GM18907 (cell line): ENCODE data around the gene SGTA.

Source experiments
- ATAC-seq: cut with Tn5 transposase; IDR thresholded peaks from one replicate; pipeline ENCODE4 v1.9.1; 2021; ENCODE audit warnings: mild to moderate bottlenecking, moderate library complexity; ENCODE audit not compliant: unreplicated experiment

Gene SGTA

GRCh38 chr19:2774083-2774679 is 8.9 kb downstream of the SGTA start:
- no peak for ATAC-seq

GRCh38 chr19:2771786-2772674 is 11.0 kb downstream of the SGTA start:
- ATAC-seq: no peak

- no peak for ATAC-seq
Observed at GRCh38 chr19:2770055-2771013, 12.7 kb downstream of the SGTA start.

- no peak for ATAC-seq
Observed at GRCh38 chr19:2769218-2769617, 13.9 kb downstream of the SGTA start.

GRCh38 chr19:2768365-2769132 is 14.5 kb downstream of the SGTA start:
- ATAC-seq: no peak

GRCh38 chr19:2767688-2768087 is 15.4 kb downstream of the SGTA start:
- no peak for ATAC-seq

- no peak for ATAC-seq
Observed at GRCh38 chr19:2766594-2767372, 16.3 kb downstream of the SGTA start.

DNA sequence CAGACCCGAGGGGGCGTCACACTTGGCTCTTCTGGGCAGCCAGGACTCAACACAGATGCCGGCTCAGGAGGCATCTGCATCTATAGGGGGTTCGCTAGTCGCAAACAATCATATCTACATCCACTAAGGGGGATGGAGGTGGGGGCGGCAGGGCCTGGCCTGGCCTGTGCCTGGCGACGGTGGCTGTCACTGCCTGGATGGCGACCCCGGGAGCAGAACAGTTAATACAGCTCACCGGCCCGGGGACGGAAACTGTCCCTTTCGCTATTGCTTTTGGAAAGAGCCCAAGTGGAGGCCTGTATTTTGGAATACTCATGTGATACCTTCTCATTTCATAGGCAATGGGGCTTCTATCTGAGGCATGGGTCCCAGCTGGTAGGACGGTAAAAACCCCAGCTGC is 17.7 kb downstream of the SGTA start:
- ATAC-seq: no peak

DNA sequence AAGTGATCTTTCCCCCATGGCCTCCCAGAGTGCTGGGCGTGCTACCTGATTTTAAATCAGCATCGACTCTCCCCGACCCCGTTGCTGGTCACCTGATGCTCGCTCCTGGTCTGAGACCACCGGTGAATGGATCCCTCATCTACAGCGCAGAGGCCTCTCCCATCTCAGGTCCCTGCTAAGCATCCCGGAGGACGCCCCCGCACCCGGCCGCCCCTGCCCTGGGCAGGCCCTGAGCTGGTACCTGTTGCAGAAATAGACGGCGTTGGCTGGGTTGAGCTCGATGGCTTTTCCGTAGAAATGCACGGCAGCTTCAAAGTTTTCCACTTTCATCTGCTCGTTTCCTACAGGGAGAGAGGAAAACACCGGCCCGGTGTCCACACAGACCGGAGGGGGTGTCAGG is 18.1 kb downstream of the SGTA start:
- ATAC-seq: no peak

- no peak for ATAC-seq
Observed at GRCh38 chr19:2763687-2764086, 19.4 kb downstream of the SGTA start.

- ATAC-seq: no peak
Observed at GRCh38 chr19:2762783-2763496, 20.1 kb downstream of the SGTA start.

DNA sequence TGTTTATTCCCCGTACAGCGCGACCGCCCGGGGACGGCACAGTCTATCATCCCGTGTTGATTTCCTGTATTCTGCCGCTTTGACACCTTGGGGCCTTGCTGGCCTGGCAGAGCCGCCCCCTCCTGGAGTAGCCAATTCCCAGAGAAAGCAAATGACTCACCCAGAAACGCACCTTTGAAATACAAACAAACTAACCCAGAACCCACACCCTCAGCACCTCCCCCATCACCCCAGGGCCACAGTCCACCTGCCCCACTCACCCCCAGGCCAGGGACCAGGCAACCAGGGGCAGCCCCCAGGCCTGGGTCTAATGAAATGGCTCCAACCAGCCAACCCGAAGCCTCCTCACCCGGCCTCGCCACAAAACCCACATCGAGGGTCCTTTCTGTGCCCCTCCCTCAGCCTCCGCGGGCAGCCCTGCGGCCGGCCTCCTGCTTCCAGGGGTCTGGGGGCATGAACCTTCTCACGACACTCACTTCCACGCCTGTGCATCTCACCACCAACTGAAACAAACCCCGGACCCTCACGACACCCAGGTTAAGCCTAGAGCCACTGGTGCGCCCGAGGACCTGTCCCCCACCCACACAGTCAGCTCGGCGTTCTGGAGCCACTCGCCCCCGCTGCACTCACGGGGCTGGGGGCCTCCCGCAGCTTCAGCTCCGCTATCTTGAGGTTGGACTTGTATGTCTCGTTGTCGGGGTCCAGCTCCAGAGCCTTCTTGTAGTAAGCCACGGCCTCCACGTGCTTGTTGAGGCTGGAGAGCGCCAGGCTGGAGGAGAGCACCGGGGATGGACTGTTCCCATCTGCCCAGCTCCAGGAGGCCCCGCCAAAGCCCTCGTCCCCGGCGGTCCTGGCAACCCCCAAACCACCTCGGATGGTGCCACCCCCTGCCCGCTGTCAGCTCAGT is 20.9 kb downstream of the SGTA start:
- no peak for ATAC-seq

GRCh38 chr19:2761309-2761677 is 21.8 kb downstream of the SGTA start:
- no peak for ATAC-seq

DNA sequence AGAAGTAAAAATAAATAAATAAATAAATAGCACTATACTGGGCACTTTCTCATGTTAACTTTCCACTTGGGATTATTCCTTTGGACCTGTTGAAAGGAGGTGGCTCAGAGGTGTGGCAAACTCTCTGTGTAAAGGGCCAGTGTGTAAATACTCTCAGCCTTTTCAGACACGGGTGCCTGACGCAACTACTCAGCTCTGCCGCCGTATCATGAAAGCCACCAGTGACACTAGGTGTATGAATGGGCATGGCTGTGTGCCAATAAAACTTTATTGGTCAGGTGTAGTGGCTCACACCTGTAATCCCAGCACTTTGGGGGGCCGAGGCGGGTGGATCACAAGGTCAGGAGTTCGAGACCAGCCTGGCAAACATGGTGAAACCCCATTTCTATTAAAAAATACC is 23.1 kb downstream of the SGTA start:
- ATAC-seq: no peak

DNA sequence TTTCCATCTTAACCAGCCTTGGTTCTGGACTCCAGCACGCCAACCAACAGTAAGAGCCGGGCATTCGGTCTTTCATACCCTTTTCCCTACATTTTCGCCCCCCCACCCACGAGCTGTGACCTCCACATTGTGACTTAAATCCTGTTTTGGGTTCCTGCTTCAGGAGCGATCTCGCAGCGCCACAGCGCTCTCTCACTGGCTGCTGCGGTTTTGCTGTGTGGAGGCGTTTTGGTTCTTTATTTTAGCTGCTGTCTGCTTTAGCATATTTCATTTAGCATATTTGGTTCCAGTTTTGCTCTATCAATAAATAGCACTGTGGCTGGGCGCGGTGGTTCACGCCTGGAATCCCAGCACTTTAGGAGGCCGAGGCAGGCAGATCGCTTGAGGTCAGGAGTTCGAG is 23.7 kb downstream of the SGTA start:
- no peak for ATAC-seq

DNA sequence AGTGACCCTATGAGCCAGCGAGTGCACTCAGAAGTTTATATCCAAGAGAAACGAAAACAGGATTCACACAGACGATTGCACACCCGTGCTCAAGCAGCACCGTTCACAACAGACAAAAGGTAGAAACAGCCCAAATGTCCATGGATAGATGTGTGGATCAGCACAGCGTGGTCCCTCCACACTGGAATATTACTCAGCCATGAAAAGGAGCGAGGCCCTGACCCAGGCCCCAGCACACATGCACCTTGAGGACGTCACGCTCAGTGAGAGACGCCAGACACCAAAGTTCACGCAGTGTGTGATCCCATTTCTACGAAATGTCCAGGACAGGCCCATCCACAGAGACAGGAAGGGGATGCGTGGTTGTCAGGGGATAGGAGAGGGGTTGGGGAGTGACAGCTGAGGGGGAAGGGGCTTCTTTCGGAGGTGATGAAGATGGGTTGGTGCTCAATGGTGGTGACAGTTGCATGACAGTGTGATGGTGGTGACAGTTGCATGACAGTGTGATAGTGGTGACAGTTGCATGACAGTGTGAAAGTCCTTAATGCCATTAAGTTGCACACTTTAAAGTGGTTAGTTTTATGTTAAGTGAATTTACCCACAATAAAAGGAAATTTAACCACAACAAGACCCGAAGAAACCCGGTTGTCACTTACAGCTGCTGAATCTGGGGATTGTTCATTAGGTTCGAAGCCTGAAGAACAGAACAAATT is 24.3 kb downstream of the SGTA start:
- no peak for ATAC-seq
